K562 (cell line): Measurements from ENCODE around the gene DHTKD1. TPM values are rescaled to one million over a fixed set of nuclear protein-coding genes. Genes with fewer than 3 reads are reported as not detected.

ENCODE experiments used
- ATAC-seq: fragments of 200-7000 bp; cut with Tn5 transposase; 3 replicates; pipeline ENCODE4 v1.9.1; 2020; ENCODE audit warnings: moderate library complexity
- Bru-seq: library from RNA; stranded (reverse); fragments of 400-500 nt; gene quantifications from one replicate; lab custom pipeline; 2021; lab: Mats Ljungman, UMichigan
- BruChase-seq, 2 experiments: library from RNA; stranded (reverse); fragments of 400-500 nt; gene quantifications; one replicate each; lab custom pipeline; 2021; lab: Mats Ljungman, UMichigan
- BruUV-seq: library from RNA; stranded (reverse); fragments of 400-500 nt; replicated peaks from 2 replicates; lab custom pipeline; 2021; lab: Mats Ljungman, UMichigan
- CTCF ChIA-PET: fragments of 300-600 bp; formaldehyde crosslinking; extraction: SDS; loops from one replicate; lab custom pipeline; 2021; ENCODE audit warnings: low intra/inter-chr PET ratio; lab: Yijun Ruan, JAX
- POLR2A ChIA-PET: fragments of 300-600, 350-650 bp; sonication (Branson Sonifier 250); formaldehyde crosslinking; extraction: SDS; loops from one replicate; lab custom pipeline; 2021; ENCODE audit warnings: antibody characterized with exemption, inconsistent platforms; lab: Yijun Ruan, JAX
- DNase-seq, 4 experiments: peaks; one replicate each; pipeline versions ENCODE4 v3.0.0 to v3.0.0-alpha.2; 2011 to 2018; ENCODE audit warnings: low spot score in 3 of 4, mixed read lengths in 3 of 4; ENCODE audit errors: extremely low read depth in 1 of 4
- FAIRE-seq: peaks from 2 replicates; lab custom pipeline; 2011; peaks lifted over from hg19 to GRCh38; lab: Jason Lieb, UNC
- H2AFZ ChIP-seq: 2 replicates; pipeline ENCODE4 v1.6.0; 2011; ENCODE audit warnings: low read depth, low read length, control low read depth, inconsistent platforms
- H3K27ac ChIP-seq: fragments of 200-600 bp; 3 replicates; pipeline ENCODE4 v1.8.0; 2011; ENCODE audit warnings: low read depth, mild to moderate bottlenecking, control low read depth, inconsistent platforms, low read length, moderate library complexity, mixed read lengths; ENCODE audit errors: extremely low read depth
- H3K27me3 ChIP-seq, 2 experiments: fragments of 300-600 bp in 1 of 2; 2 replicates in 1 of 2; 3 replicates in 1 of 2; pipeline versions ENCODE4 v1.6.0 to v1.8.0; 2011; ENCODE audit warnings: inconsistent platforms in 2 of 2, low read length in 2 of 2, mild to moderate bottlenecking in 1 of 2, mixed read lengths in 1 of 2, moderate library complexity in 1 of 2; ENCODE audit not compliant: control insufficient read depth in 2 of 2, insufficient read depth in 2 of 2
- H3K36me3 ChIP-seq: fragments of 300-600 bp; 3 replicates; pipeline ENCODE4 v1.8.0; 2011; ENCODE audit warnings: mild to moderate bottlenecking, low read length, inconsistent platforms; ENCODE audit not compliant: control insufficient read depth, insufficient read depth
- H3K4me1 ChIP-seq, 2 experiments: fragments of 200-600 bp in 1 of 2; replicated peaks in 1 of 2; 2 replicates in 1 of 2; 3 replicates in 1 of 2; pipeline versions ENCODE4 v1.5.1 to v1.8.0; 2011; ENCODE audit warnings: inconsistent platforms in 2 of 2, low read length in 2 of 2, mild to moderate bottlenecking in 1 of 2, mixed read lengths in 1 of 2, moderate library complexity in 1 of 2; ENCODE audit not compliant: control insufficient read depth in 2 of 2, insufficient read depth in 2 of 2
- H3K4me2 ChIP-seq: 2 replicates; pipeline ENCODE4 v1.6.1; 2011; ENCODE audit warnings: low read length, control low read depth, inconsistent platforms, mixed read lengths; ENCODE audit not compliant: insufficient read depth
- H3K4me3 ChIP-seq: fragments of 200-600 bp; sonication (generic), shearing (Covaris generic); 2 replicates; pipeline ENCODE4 v1.5.1; 2016; ENCODE audit warnings: control low read depth, inconsistent platforms
- H3K79me2 ChIP-seq: fragments of 200-600 bp; 3 replicates; pipeline ENCODE4 v1.8.0; 2011; ENCODE audit warnings: low read length, inconsistent platforms; ENCODE audit not compliant: control insufficient read depth, insufficient read depth
- H3K9ac ChIP-seq, 2 experiments: 2 replicates each; pipeline versions ENCODE4 v1.6.0 to v1.6.1; 2011; ENCODE audit warnings: low read depth in 2 of 2, low read length in 2 of 2, control low read depth in 1 of 2, inconsistent platforms in 1 of 2, mild to moderate bottlenecking in 1 of 2, mixed read lengths in 1 of 2; ENCODE audit not compliant: insufficient read depth in 1 of 2
- H3K9me1 ChIP-seq: one replicate; pipeline ENCODE4 v1.6.0; 2011; ENCODE audit warnings: inconsistent platforms, mild to moderate bottlenecking, low read length, moderate library complexity; ENCODE audit not compliant: control insufficient read depth, insufficient read depth
- H3K9me3 ChIP-seq: replicated peaks from 2 replicates; pipeline ENCODE4 v1.5.1; 2011; ENCODE audit warnings: low read depth, low read length, inconsistent platforms; ENCODE audit not compliant: control insufficient read depth, insufficient read depth
- H4K20me1 ChIP-seq: replicated peaks from 2 replicates; pipeline ENCODE4 v1.6.1; 2011; ENCODE audit warnings: low read length, inconsistent platforms, mixed read lengths; ENCODE audit not compliant: control insufficient read depth, insufficient read depth
- ATF2 ChIP-seq: sonication (generic); formaldehyde crosslinking; IDR thresholded peaks from 2 replicates; pipeline ENCODE4 v1.8.1; 2022; ENCODE audit warnings: missing genetic modification reagents
- ATF7 ChIP-seq: fragments of 450-650 bp; IDR thresholded peaks from 2 replicates; pipeline ENCODE4 v1.7.1; 2014; ENCODE audit warnings: mild to moderate bottlenecking, moderate library complexity
- CBX5 ChIP-seq: IDR thresholded peaks from 2 replicates; pipeline ENCODE4 v1.6.1; 2014; ENCODE audit warnings: low read depth, borderline replicate concordance
- DACH1 ChIP-seq: fragments of 450-650 bp; IDR thresholded peaks from 2 replicates; pipeline ENCODE4 v1.6.1; 2018; ENCODE audit not compliant: partially characterized antibody
- DDX20 ChIP-seq: fragments of 450-650 bp; IDR thresholded peaks from 2 replicates; pipeline ENCODE4 v1.6.1; 2016; ENCODE audit warnings: missing genetic modification characterization, low read depth, mild to moderate bottlenecking, missing compliant biosample characterization, moderate library complexity
- ETS2 ChIP-seq: IDR thresholded peaks from 2 replicates; pipeline ENCODE4 v1.6.1; 2016; ENCODE audit warnings: borderline replicate concordance, missing genetic modification characterization, mild to moderate bottlenecking, moderate library complexity, missing compliant biosample characterization; ENCODE audit not compliant: poor library complexity, severe bottlenecking
- FOXJ2 ChIP-seq: fragments of 200-800 bp; sonication (Bioruptor generic); IDR thresholded peaks from 2 replicates; pipeline ENCODE4 v1.6.1; 2016; ENCODE audit warnings: missing genetic modification characterization, missing compliant biosample characterization
- GATA2 ChIP-seq: sonication (generic); formaldehyde crosslinking; IDR thresholded peaks from 2 replicates; pipeline ENCODE4 v1.4.0; 2020; ENCODE audit warnings: mild to moderate bottlenecking, missing genetic modification reagents
- PATZ1 ChIP-seq: fragments of 250-450 bp; sonication (Bioruptor Pico); IDR thresholded peaks from 2 replicates; pipeline ENCODE4 v1.5.0; 2020; ENCODE audit warnings: mild to moderate bottlenecking, borderline replicate concordance
- PURB ChIP-seq: sonication (generic); formaldehyde crosslinking; IDR thresholded peaks from 2 replicates; pipeline ENCODE4 v1.9.0; 2021; ENCODE audit warnings: low read depth, mild to moderate bottlenecking, missing genetic modification reagents
- WGBS: fragments of 100-300 bp; shearing (Covaris generic); methylation state at CpG from one replicate; pipeline ENCODE4 v1.1.6; 2016; ENCODE audit warnings: low coverage, mixed read lengths; ENCODE audit not compliant: insufficient coverage; ENCODE audit errors: missing lambda C conversion rate; 5-methylcytosine and 5-hydroxymethylcytosine counted together
- in situ Hi-C: fragments of 300-500 bp; cut with MboI; formaldehyde crosslinking; loops from 4 replicates; pipeline ENCODE4 v1.15.0; 2018; ENCODE audit warnings: inconsistent platforms, mixed read lengths
- intact Hi-C: fragments of 100-400 bp; cut with micrococcal nuclease; formaldehyde crosslinking; loops from 2 replicates; pipeline ENCODE4 v1.14.2; 2022
- long read RNA-seq, 3 experiments: library from polyadenylated mRNA in 2 of 3; library from RNA in 1 of 3; unstranded in 2 of 3; stranded (forward) in 1 of 3; transcript quantifications; one replicate each; pipeline ENCODE4 v2.0.0, GENCODE V29; 2019 to 2022
- polyA minus RNA-seq, 3 experiments: library from RNA; depleted of rRNA, polyadenylated mRNA; stranded (reverse); fragments of >200 nt; gene quantifications; 2 replicates each; pipeline ENCODE4 v1.2.3, GENCODE V29; 2011
- polyA plus RNA-seq, 8 experiments: library from polyadenylated mRNA; depleted of rRNA in 4 of 8; stranded (reverse) in 5 of 8; unstranded in 3 of 8; fragments of >200 nt; fragmentation: Nextera tagmentation in 2 of 8; fragmentation: Illumina TruSeq in 1 of 8; extraction: Ambion mirVana in 2 of 8; extraction: Trizol in 1 of 8; gene quantifications; 2 replicates each; pipeline versions ENCODE4 v1.2.1 to v1.2.3, GENCODE V29; 2011 to 2014; ENCODE audit warnings: inconsistent platforms in 1 of 8, missing spikeins in 1 of 8
- total RNA-seq, 7 experiments: library from RNA; depleted of rRNA in 6 of 7; stranded (reverse); fragments of >200 nt in 6 of 7; fragmentation: Illumina TruSeq in 2 of 7; extraction: Trizol in 2 of 7; gene quantifications; 2 replicates each; pipeline versions ENCODE4 v1.2.1 to v1.2.3, GENCODE V29; 2011 to 2021; ENCODE audit warnings: low replicate concordance in 1 of 7

The DHTKD1 gene
- 53.9 and 59.3 TPM in 2 replicates for total RNA-seq (2011; cell fraction: chromatin; rRNA removed; ENCODE audit: low replicate concordance)
- total RNA-seq (2011; cell fraction: nucleolus; rRNA removed) = 34.9 and 37.9 TPM in 2 replicates
- 19.8 and 21.9 TPM in 2 replicates for total RNA-seq (2011; cell fraction: nucleoplasm; rRNA removed)
- total RNA-seq (2014; rRNA removed) = 4.8 and 7.1 TPM in 2 replicates
- 6.8 and 8.4 TPM in 2 replicates for total RNA-seq (2014; rRNA removed; fragmentation: Illumina TruSeq; extraction: Trizol)
- 5.3 and 6.1 TPM in 2 replicates for total RNA-seq (2015; rRNA removed; fragmentation: Illumina TruSeq; extraction: Trizol)
- 9.3 and 11.3 TPM in 2 replicates for total RNA-seq (2021)
- polyA plus RNA-seq (2011; rRNA removed) = 19.7 and 20.2 TPM in 2 replicates
- polyA plus RNA-seq (2011; cell fraction: cytosol; rRNA removed) = 16.9 and 35.7 TPM in 2 replicates
- 15.8 and 16.6 TPM in 2 replicates for polyA plus RNA-seq (2011; cell fraction: nucleus; rRNA removed)
- 5.5 and 8.5 TPM in 2 replicates for polyA plus RNA-seq (2012)
- polyA plus RNA-seq (2014; fragmentation: Illumina TruSeq; extraction: Trizol) = 10.0 TPM in 2 replicates
- polyA plus RNA-seq (2014; fragmentation: Nextera tagmentation; extraction: Ambion mirVana) = 1 to 10 TPM; 3.1 to 3.3 TPM
- 7.6 and 9.1 TPM in 2 replicates for polyA plus RNA-seq (2014; rRNA removed)
- polyA minus RNA-seq (2011; rRNA and poly(A)+ RNA removed) = 45.7 and 73.0 TPM in 2 replicates
- 30.4 and 38.1 TPM in 2 replicates for polyA minus RNA-seq (2011; cell fraction: cytosol; rRNA and poly(A)+ RNA removed)
- 14.7 and 35.8 TPM in 2 replicates for polyA minus RNA-seq (2011; cell fraction: nucleus; rRNA and poly(A)+ RNA removed)
- percentile 58 among the genes with signal in this experiment for Bru-seq, nascent RNA
- BruChase-seq, experiment 1, labeled RNA remaining after a 2-hour chase = percentile 58 among the genes with signal in this experiment
- percentile 59 among the genes with signal in this experiment for BruChase-seq, experiment 2, labeled RNA remaining after a 6-hour chase
- long read RNA-seq, experiment 1, full-length matches to known transcripts = 17 of 42 reads
- long read RNA-seq, experiment 1, partial matches to known transcripts = 15 of 42 reads
- long read RNA-seq, experiment 1, other reads (novel, unspliced or antisense) = 10 of 42 reads
- long read RNA-seq, experiment 2, partial matches to known transcripts = 2 of 11 reads
- long read RNA-seq, experiment 2, other reads (novel, unspliced or antisense) = 9 of 11 reads
- long read RNA-seq, experiment 3, full-length matches to known transcripts = 3 of 8 reads
- long read RNA-seq, experiment 3, partial matches to known transcripts = 2 of 8 reads
- long read RNA-seq, experiment 3, other reads (novel, unspliced or antisense) = 3 of 8 reads

GRCh38 chr10:12068449-12069269, at the start of gene DHTKD1:
TSS of gene DHTKD1 (plus strand) at chr10:12068954. CDS start at chr10:12069034, 80 bp downstream.
- CTCF ChIA-PET = no interaction called here
- peak; percentile 94 for FAIRE-seq
- 8% methylated on average over 53 of the region's 66 CpGs for WGBS
- TF ChIP-seq PATZ1 (CRISPR knock-in tag) = no peak
- no peak for TF ChIP-seq ETS2
- no peak for TF ChIP-seq DACH1
- TF ChIP-seq DDX20 (tag) = no peak
- no peak for TF ChIP-seq CBX5
- TF ChIP-seq ATF2 (CRISPR knock-in tag) = no peak
- TF ChIP-seq GATA2 (CRISPR knock-in tag) = no peak
- no peak for TF ChIP-seq PURB (CRISPR knock-in tag)
- TF ChIP-seq FOXJ2 (tag) = no peak
- TF ChIP-seq ATF7 = peak; percentile 85

More at GRCh38 chr10:12068449-12069269, at the start of gene DHTKD1:
- no peaks in the 10 kb centered on the region for H3K27me3 ChIP-seq
- intact Hi-C loops (loop anchor here (2.0 kb wide), 1 partner anchor 26 kb away; the partner anchor contains the start of gene UPF2), in situ Hi-C loops (no loop called here)
- POLR2A ChIA-PET = interaction anchor here (0.6 to 1.5 kb wide), 3 partner anchors 16 to 428 kb away, joined by 3 read pairs; no protein-coding TSS in a partner anchor
- H2AFZ ChIP-seq = peak within 1 kb of the TSS; percentile 91
- no peaks in the 10 kb centered on the region for H4K20me1 ChIP-seq
- DNase-seq = peak; percentile 99
- peak within 1 kb of the TSS; percentile 82 for H3K4me2 ChIP-seq
- peak within 1 kb of the TSS; percentile 99 for H3K4me3 ChIP-seq
- ATAC-seq = peak; percentile 99
- peak within 1 kb of the TSS; percentile 77 to 92 for H3K9ac ChIP-seq
- H3K9me3 ChIP-seq = no peaks in the 10 kb centered on the region
- H3K36me3 ChIP-seq = no peaks in the 10 kb centered on the region
- no TSS peak for BruUV-seq
- H3K9me1 ChIP-seq = no peaks in the 10 kb centered on the region
- H3K27ac ChIP-seq = peak within 1 kb of the TSS; percentile 73
- H3K79me2 ChIP-seq = peaks cover 14% of the 10 kb centered on the region
- H3K4me1 ChIP-seq = peaks cover 13 to 27% of the 10 kb centered on the region in 2 experiments; a peak in 4 of 5 replicates
